Fibroblast of skin of scalp (primary cell): Measurements from ENCODE around the gene TCF23.
"Not testable (repeated sequence)": the region's sequence is repeated elsewhere in the genome, so short reads cannot be mapped to it uniquely, and the experiment has no call there.

ENCODE experiments used
- DNase-seq: peaks from one replicate; pipeline ENCODE4 v3.0.0-alpha.2; 2013

The TCF23 gene

DNA sequence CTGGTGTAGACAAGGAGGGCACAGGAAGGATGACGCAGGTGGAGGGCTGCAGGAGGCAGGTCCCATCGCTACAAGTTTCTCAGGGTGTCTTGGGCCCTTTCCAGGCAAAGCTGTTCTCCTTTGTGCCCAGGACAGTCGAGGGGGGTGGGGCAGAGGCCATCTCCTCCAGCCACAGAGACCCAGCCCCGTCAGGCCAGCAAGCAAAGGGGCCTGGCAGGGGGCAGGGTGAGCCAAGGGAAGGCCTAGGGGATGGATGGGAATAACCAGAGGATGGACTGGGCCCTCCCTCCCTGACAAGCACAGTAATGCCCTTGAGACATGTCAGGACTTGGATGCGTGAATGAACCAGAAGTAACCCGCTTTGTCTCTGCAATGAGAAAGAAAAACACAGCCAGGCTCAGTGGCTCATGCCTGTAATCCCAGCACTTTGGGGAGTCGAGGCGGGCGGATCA is 6.3 kb downstream of the TCF23 start:
- DNase-seq = no peak

DNA sequence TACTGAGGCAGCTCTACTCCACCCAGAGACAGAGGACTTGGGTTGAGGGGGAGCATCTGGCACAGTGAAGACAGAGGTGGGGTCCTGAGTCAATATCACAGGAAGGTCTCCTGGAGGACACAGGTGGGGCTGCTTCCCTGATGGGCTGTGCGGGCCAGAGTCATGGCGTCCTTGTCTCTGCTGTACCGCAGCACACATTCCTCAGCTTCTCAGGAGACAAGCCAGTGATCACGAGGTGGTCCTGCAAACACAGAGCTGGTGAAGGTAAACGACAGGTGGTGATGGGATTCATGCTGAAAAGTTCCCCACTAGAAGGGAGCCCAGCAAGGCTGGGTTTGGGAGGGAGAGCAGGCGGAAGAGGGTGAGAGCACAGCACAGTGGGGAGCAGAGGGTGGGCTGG is 9.7 kb downstream of the TCF23 start:
- no peak for DNase-seq

DNA sequence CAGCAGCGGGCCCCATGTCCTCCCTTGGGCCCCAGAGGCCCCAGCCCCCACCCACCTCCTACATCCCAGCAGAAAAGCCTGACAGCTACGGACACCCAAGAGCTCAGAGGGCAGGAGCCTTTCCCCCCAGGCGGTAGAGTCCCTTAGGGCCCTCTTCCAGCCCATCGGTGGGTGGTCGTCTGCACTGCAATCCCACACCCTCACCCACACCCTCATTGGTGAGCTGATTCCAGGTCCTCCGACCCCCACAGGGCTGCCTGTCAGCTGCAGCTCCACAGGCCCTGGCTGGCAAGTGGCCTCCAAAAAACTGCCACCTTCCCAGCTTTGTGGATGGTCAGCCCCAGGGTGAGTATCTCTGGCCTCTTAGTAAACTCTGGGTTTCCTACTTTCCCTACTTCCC is 10.5 kb downstream of the TCF23 start:
- no peak for DNase-seq

DNA sequence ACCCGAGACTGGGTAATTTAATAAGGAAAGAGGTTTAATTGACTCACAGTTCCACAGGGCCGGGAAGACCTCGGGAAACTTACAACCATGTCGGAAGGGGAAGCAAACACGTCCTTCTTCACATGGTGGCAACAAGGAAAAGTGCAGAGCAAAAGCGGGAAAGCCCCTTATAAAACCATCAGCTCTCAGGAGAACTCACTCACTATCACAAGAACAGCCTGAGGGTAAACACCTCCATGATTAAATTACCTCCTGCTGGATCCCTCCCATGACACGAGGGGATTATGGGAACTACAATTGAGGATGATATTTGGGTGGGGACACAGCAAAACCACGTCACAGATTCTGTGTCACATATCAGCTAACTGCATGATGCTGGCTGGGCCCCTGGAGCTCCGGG is 11.4 kb downstream of the TCF23 start:
- DNase-seq = no peak

DNA sequence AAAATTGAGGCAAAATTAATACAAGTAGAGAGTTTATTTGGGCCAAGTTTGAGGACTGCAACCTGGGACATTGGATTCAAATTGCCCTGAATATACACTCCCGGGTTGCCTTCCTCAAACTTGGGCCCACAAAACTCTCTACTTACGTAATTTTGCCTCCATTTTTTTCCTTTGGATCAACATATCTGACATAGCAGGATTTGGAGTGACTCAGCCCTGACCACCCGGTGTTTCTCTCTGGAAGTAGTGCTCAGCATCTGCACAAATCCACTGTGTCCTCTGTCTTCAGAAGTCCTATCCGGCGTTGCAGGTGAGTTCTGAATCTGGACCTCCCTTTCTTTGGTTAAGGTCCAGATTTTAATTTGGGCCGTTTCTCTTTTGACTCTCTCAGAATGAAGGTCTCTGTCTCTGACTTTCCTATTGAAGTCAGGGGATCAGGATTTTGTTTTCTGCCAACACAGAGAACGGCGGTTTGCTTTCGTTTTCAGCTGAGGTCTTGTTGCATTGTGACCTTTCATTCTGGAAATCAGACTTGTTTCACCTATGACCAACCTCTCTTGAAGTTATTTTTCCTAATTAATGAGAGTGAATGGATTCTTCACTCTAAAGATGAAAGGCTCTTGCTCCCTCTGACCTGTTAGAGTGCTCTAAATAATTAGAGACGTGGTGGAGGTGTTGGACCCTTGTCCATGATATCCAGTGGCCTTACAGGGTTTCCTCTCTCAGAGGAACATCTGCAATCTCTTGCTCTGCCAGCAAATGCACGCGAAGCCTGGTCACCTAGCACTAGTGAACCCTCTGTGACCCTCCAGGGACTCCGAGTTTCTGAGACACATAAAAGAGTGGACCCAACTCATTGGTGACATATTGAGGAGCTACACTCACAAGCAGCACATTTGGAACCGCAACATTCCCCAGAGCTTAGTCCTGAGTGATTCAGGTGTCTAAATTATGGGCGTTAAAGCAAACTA is 13.6 kb downstream of the TCF23 start:
- peak; percentile 49 for DNase-seq

DNA sequence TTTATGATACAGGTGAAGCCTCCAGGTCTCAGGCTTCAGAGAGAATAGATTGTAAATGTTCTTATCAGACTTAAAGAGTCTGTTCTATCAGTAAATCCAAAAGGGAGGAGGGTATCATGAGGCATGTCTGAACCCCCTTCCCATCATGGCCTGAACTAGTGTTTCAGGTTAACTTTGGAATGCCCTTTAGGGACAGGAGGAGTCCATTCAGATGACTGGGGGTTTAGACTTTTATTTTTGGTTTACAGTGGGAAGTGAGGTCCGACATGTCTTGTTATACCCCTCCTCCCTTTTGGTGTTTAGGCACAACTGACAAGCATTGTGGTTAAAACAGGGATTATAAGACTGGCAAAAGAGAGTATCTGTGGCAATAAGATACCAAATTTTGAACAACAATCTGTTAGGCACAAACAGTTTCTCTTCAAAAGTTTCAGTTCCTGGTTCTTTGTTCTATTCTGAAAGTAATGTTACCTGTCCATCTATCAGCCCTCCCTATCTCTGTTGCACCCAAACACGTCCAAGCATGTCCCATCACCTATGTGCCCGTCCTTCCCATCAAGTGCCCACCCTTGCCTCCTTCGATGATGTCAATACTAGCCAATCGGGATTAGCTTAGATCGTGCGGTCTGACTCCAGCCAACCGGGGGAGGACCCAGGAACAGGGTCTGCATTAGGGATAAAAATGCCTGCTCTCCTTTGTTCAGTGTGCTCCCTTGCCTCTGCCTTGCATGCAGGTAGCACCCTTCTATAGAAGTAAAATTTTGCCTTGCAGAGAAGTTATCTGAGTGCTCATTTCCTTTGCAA is 16.4 kb downstream of the TCF23 start:
- DNase-seq = no peak

DNA sequence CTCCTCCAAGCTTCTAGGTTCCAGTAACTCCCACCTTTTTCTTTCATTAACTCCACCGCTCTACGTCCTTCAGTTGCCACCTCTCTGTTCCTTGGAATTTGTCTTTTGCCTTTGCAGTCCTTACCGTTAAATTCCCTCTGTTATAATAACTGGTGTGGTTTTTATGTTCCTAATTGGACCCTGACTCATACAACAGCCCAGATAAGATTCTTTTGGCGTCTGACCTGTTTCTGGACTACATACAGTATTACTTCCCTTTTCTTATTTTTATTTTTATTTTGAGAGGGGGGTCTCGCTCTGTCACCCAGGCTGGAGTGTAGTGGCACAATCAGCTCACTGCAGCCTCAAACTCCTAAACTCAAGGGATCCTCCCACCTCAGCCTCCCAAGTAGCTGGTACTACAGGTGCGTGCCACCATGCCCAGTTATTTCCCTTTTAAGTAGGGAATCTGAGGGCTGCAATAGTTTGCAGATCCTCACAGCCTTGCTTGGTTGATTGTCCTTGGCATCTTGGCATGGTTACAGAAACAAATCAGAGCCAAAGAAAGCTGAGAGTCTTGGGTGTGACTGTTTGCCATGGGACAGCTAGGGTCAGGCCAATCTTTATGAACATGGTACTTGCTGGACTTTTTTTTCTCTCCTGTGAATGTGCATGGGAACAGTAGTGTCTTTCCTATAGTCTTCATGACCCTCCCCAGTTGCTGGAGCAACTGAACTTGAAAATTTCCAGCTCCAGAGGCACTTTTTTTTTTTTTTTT is 22.0 kb downstream of the TCF23 start:
- no peak for DNase-seq

DNA sequence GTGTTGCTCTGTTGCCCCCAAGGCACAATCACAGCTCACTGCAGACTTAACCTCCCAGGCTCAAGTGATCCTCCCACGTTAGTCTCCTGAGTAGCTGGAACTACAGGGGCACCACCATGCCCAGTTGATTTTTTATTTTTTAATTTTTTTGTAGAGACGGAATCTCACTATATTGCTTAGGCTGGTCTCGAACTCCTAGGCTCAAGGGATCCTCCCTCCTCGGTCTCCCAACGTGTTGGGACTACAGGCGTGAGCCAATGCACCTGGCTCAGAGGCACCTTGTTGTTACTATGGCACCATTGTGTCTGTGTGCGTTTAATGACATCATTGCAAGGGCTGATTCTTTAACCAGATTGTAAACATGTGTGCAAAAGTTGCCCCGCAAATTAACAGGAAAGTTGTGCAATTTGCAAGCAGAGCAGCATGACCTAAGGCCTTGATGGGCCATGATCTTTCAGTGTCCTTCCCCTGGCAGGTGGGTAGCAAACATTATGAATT is 22.6 kb downstream of the TCF23 start:
- no peak for DNase-seq

DNA sequence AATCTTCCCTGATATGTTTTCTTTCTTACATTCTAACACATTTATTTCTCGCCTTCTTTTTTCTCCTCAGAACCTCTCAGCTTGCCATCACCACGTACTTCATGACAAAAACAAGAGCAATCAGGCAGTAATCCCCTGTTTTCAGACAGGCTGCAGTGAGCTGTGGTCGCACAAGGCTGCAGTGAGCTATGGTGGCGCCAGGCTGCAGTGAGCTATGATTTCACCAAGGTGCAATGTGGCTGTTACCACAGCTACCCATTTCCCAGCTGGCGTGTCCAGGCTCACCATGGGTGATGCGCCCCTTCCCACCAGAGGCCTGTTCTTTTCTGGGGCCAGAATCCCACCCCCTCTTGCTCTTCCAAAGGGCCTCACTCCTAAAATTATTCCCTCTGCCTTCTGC is 25.8 kb downstream of the TCF23 start:
- peak; percentile 46 for DNase-seq

DNA sequence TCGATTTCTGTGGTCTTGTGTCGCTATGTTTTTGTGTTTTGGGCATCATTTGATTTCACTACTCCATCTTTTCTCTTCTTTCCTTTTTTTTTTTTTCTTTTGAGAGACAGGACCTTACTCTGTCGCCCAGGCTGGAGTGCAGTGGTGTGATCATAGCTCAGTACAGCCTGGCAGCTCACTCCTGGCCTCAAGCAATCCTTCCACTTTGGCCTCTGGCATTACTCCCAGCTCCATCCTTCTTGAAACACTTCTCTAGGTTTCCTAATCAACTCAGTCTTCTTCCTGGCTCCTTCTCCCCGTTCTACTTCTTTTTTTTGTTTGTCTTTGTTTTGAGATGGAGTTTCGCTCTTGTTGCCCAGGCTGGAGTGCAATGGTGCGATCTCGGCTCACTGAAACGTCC is 26.5 kb downstream of the TCF23 start:
- DNase-seq = no peak

DNA sequence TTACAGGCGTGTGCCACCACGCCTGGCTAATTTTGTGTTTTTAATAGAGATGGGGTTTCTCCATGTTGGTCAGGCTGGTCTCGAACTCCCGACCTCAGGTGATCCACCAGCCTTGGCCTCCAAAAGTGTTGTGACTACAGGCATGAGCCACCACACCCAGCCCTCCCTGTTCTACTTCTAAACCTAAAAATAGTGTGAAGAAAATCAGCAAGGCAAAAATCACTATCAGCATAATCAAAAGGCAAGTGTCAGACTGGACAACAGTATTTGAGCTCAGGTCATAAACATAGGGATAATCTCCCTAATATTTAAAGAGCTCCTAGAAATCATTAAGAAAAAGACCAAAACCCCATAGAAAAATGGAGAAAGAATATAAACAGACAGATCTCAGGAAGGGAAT is 27.0 kb downstream of the TCF23 start:
- not testable (repeated sequence) for DNase-seq

DNA sequence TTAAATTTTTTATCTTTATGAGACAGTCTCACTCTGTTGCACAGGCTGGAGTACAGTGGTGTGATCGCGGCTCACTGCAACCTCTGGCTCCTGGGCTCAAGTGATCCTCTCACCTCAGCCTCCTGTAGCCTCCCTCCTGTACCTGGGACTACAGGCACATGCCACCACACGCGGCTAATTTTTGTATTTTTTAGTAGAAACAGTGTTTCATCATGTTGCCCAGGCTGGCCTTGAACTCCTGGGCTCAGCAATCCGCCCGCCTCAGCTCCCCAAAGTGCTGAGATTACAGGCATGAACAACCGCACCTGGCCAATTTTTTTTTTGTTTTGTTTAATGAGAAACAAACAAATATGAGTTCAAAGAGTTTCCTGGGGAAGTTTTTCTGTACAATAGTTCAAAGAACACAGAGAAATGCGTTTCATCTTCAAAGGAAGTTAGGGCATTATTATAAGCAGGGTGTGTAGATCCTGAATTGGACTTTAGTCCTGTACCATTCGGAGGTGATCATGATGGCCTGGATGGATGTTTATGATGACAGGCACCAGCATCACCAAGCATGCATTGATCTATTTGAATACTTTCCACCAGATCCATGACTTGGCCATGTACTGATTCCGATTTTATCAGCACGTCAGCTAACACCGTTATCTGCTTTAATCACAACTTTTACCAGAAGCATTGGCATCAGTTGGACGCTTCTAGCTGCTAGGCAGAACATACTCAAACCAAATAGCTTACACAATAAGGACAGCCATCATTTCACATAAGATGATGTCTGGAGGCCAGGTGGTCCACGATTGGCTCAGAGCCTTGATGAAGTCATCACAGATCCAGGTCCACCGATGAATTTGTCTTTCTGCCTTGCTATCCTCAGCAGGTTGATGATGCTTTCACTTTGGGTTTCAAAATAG is 28.9 kb downstream of the TCF23 start:
- DNase-seq = no peak

DNA sequence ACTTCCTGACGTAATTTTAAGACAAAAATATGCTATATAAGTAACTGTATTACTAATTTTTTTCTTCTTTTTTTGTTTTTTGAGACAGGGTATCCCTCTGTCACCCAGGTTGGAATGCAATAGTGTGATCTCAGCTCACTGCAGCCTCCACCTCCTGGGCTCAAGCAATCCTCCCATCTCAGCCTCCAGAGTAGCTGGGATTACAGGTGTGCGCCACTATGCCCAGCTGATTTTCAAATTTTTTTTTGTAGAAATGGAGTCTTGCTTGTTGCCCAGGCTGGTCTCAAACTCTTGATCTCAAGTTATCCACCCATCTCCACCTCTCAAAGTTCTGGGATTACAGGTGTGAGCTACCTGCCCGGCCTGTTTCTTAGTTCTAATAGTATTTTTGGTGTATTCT is 29.7 kb downstream of the TCF23 start:
- DNase-seq = no peak

DNA sequence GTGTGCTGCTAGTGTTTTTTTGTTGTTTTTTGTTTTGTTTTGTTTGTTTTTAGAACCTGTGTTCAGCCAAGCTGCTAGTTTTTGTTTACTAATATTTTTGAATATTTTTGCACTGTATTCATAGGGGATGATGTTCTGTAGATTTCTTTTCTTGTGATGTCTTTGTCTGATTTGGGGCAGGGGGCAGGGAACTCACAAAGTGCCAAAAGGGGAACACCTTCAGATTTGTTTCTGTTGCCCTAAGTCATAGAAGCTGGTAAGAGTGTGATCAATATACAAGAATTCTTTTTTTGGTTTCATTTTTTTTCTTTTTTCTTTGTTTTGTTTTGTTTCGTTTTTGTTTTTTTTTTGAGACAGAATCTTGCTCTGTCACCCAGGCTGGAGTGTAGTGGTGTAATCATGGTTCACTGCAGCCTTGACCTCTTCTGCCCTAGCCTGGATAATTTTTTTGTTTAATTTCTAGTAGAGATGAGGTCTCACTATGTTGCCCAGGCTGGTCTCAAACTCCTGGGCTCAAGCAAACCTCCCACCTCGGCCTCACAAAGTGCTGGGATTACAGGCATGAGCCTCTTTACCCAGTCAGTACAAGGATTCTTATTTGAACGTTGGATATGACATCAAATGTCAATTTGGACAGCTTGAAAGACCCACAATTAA is 30.7 kb downstream of the TCF23 start:
- no peak for DNase-seq

DNA sequence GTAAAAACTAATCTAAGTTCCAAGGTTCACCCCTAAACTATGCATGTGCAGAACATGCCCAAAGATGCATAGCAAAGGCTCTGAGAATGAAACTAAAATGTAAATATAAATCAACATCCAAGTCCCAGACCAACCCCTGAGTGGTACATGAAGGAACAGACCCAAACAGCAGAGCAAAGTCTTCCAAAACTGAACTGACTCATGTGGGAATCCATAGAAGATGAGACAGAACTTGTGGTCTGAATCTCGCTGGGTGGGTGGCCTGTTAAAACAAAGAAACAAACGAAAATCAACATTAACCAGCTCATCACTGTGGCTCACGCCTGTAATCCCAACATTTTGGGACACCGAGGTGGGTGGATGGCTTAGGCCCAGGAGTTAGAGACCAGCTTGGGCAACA is 33.5 kb downstream of the TCF23 start:
- DNase-seq = peak; percentile 93

DNA sequence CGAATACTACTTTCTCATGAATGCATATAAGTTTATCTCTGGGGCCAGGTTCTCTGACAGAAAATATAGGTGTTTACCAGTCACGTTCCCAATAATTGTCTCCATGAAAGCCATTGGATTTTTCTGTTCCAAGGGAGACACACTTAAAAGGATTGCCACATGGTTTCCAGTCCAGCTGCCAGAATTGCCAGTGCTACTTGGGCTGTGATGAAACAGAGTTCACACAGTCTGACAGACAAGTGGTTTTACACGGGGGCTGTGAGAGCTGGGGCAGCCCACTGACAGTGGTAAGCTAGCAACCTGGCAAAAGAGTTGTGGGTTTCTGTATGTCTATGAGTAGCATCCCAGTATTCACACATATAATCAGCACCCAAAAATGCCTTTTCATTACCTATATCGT is 35.3 kb downstream of the TCF23 start:
- peak; percentile 26 for DNase-seq

DNA sequence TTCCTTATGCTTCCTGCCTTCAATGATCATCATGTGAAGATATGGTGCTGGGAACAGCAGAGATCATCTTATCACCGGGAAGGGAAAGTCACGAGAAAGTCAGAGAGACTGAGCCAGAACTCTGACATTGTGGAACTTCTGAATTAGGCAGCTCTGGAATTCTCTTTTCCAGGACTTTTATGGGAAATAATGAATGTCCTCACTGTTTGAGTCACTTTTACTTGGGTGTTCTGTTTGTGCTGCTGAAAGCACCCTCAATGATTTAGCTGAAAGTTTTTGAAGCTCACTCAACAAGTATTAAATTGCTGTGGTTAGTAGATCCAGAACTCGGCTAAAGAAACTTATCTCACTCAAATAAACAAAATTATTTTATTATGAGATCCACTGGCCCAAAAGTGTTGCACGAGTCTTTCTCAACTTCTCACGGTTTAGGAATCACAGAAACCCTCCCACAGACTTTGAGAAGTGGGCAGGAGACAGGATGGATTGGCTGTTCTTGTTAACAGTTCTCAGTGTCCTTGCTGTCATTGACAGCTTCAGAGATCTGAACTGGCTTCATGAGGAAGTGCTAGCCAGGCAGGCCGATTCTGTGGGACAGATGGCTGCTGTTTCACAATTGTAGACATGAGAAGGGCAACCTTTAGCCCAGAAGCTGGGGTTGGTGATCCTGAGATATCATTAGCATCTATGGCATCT is 36.7 kb downstream of the TCF23 start:
- DNase-seq = peak; percentile 87

DNA sequence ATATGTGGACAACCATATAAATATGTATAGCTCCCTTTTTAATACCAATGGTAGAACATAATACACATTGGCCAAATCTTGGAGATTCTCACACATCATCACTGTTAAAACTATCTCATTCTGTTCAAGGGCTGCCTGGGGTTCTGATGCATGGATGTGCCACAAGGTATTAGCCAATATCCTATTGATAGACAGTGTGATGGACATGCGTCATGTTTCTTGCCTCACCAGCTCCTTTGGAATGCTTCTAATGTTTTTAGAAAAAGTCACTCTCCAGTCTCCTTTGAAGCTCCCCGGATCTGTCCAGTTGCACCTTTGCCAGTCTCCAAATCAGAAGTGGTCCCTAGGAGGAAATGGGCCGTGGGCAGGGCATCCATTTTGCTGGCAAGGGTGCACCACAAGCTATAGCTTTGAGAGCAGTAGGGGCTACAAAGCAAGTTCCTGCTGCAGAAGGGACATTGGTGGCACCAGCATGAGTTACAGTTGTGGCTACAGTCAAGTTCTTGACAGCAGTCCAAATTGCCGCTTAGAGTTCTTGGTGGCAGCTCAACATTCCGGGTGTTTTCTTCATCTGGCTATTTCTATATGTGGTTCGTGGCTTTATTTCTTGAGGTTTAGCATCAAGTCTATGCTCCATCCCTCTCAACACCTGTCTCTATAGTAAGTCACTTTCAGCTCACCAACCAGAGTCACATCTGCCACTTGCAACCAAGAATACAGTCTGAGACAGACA is 38.0 kb downstream of the TCF23 start:
- DNase-seq = no peak

DNA sequence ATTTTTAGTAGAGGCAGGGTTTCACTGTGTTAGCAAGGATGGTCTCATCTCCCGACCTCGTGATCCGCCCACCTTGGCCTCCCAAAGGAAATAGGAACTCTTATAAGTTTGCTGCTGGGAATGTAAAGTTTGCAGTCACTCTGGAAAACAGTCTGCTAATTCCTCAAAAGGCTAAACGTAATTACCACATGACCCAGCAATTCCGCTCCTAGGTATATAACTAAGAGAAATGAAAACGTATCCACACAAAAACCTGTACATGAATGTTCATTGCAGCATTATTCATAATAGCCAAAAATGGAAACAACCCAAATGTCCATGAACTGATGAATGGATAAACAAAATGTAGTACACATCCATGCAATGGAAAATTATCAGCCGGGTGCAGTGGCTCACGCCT is 41.2 kb downstream of the TCF23 start:
- no peak for DNase-seq
